Erythroblast (primary cell): ENCODE results near the gene PPARGC1A.

Experiments used
- DNase-seq, 2 experiments: peaks; one replicate each; lab custom pipeline; 2025; lab: John Stamatoyannopoulos, UW
- GATA1 ChIP-seq: IDR thresholded peaks from 2 replicates; pipeline ENCODE4 v1.6.1; 2011; ENCODE audit warnings: low read depth, mild to moderate bottlenecking, control low read depth, low read length, moderate library complexity
- POLR2A ChIP-seq: IDR thresholded peaks from 2 replicates; pipeline ENCODE4 v1.6.1; 2011; ENCODE audit warnings: mild to moderate bottlenecking, low read length

PPARGC1A gene

GRCh38 chr4:23881674-23882337 is 8.0 kb downstream of the PPARGC1A start:
- no peak for TF ChIP-seq POLR2A
- no peak for TF ChIP-seq GATA1
- DNase-seq: no peak

DNA sequence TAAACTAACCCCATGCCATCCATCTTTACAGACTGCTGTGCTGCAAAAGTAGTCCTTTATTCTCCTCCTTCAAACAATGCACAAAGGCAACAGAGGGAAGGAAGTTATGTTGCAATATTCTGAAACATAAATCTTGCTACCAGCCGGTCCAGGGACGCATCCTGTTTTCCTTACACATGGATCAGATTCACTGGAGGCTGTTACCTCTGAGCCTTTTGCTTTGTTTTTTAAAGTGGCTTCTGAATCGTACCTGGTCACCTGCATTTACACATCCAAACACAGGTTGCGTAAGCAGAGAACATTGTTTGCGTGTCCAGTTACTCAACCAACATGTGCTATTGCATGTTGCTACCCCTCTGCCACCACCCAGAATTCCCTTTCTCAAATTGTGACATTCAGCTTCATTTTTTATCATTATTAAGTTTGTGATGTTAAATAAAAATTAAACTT is 8.8 kb downstream of the PPARGC1A start:
- TF ChIP-seq POLR2A: no peak
- no peak for TF ChIP-seq GATA1
- no peak for DNase-seq

DNA sequence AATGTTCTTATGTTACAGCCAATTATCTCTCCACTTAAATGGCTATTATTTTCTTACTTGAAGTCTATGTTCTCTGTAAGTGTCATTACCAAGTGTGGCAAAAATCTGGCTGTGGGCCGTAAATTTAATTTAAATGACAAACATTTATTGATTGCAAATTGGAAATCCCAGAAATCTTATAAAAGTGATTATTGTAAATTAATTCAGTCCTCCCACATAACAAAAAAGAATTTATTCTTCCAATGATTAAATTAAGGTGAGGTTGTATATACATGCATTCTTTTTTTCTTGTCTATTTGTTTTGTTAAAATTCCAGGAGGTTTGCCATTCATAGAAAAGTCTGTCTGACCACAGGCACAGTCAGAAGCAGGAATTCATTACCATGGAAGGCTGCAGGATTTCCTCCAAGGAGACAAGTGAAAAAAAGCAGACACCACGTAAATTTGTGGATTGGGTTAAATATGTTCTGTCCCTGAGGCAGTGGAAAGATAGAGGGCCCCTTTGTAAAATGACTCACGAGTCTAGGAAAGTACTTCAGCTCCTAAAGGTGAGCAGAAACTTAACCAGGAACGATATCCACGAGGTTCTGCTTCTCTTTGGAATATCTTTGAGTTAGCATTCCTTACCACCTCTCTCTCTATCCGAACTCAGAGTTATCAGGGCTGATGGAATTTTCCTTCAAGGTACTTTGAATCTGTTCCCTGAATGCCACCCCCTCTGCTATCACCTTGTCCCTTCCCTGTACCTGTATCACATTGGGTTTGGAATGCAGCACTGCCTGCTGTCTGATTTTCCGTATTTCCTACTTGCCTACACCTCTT is 10.7 kb downstream of the PPARGC1A start:
- DNase-seq: no peak
- TF ChIP-seq POLR2A: no peak
- no peak for TF ChIP-seq GATA1

GRCh38 chr4:23878246-23878891 is 11.5 kb downstream of the PPARGC1A start:
- no peak for TF ChIP-seq POLR2A
- TF ChIP-seq GATA1: no peak
- no peak for DNase-seq

GRCh38 chr4:23877758-23878229 is 12.1 kb downstream of the PPARGC1A start:
- TF ChIP-seq GATA1 (no peak), POLR2A (no peak)
- DNase-seq: no peak

DNA sequence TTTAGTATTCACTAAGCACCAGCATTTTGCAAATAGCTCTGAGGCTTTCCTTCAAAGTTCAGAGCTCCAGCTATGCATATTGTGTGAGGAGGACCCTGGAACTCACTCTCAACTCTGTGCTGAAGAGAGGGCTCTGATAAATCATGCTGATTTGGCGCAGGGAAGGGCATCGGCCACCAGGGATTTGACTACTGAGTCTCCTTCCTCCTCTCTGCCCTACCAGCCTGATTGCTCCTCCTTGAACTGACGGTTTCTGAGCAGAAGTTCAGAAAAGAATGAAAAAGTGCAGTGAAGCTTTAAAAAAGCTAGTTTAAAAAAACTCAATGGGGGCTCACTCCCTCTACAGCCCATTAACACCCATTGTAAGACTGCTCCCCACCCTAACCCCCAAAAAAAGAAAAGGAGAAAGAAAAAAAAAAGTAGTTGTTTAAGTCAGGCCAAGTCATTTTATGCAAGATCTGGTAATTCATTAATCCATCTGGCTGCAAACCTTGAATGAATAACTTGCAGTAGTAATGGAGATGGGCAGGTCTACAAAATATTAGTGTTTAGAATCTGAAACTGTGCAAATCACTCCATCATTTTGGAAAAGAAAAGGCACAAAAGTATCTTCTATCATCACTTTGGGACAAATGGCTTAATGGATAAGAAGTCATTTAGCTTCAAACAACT is 13.3 kb downstream of the PPARGC1A start:
- TF ChIP-seq POLR2A: no peak
- no peak for TF ChIP-seq GATA1

GRCh38 chr4:23875317-23875716 is 14.5 kb downstream of the PPARGC1A start:
- no peak for TF ChIP-seq POLR2A
- no peak for TF ChIP-seq GATA1
- DNase-seq: no peak

More for the DNA sequence above, 13.3 kb downstream of the PPARGC1A start:
- no peak for DNase-seq

DNA sequence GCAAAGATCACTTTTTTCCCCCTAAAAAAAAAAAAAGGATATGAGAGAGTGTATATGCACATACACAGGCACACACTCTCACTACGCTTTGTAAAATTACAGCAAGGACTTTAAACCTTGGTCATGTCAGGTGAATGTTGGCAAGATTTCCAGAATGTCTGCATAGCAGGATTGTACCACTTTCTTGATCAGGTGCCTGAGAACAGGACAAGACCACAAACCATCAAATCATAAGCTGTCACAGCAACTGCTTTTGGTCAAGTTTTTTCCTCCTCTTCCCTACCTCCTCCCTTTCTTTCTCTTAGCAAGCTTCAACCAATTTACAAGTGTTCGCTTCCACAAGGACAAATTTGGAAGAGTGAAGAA is 15.3 kb downstream of the PPARGC1A start:
- TF ChIP-seq GATA1: no peak
- TF ChIP-seq POLR2A: no peak
- no peak for DNase-seq

DNA sequence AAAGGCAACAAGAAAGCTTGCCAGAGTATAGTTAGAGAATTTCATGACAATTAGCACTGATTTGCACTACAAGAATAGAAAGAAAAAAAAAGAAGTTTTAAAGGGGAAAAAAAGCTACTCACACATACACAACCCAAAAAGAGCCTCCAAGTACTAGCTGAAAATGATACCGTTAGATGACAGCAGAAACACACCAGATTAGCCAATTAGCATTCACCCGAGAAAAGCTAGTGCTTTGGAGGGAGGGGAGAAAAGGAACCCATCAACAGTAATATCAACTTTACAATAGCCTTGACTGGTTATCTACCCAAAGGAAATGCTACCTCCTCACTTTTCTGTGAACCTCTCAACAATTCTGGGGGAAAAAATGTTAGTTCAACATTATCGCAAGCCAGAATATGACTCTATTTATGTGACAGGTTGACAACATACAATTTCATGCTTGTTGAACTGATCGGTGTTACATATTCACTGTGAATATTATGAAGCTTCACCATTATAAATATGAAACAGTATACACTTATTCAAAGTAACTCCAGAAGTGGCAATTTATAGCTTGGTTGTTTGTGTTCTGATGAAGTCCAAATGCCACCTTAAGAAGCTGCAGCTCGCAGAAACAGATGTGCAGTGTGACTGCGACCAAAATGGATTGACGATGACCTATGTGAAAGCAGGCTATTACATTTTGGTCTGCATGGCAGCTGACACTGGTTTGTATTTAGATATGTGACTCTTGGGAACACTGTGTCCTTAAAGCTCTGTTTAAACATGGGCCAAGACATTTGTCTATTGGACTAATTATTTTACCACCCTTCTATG is 15.9 kb downstream of the PPARGC1A start:
- DNase-seq: no peak
- TF ChIP-seq GATA1 (no peak), POLR2A (no peak)

GRCh38 chr4:23871426-23871825 is 18.4 kb downstream of the PPARGC1A start:
- DNase-seq: no peak
- no peak for TF ChIP-seq POLR2A
- no peak for TF ChIP-seq GATA1

- TF ChIP-seq GATA1: no peak
- TF ChIP-seq POLR2A: no peak
- no peak for DNase-seq
Measured at GRCh38 chr4:23866450-23867075, 23.3 kb downstream of the PPARGC1A start.

GRCh38 chr4:23861897-23862296 is 27.9 kb downstream of the PPARGC1A start:
- no peak for DNase-seq
- TF ChIP-seq POLR2A (no peak), GATA1 (no peak)

- no peak for DNase-seq
- TF ChIP-seq POLR2A (no peak), GATA1 (no peak)
Measured at GRCh38 chr4:23860919-23861318, 28.9 kb downstream of the PPARGC1A start.
